ENCODE measurements around the gene CXorf49B.
"Not testable (repeated sequence)": the region's sequence is repeated elsewhere in the genome, so short reads cannot be mapped to it uniquely, and the experiment has no call there.

Gene CXorf49B

DNA sequence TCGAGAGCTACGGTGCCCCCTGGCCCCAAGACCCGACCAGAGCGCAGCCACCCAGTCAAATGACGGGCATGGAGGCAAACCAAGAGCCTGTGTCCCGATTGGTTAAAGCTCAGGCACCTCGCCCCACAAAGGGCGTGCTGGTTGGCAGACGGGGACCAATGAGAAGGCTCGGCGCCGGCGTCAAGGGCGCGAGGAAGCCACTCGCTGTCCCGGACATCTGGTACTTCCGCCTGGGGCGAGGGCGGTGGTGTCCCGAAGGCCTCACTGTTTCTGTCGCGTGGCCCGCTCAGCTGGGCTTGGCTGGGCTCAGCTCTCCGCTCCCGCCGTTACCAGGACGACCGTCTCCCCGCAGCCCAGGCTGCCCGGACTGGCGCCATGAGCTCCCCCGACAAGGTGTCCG lies at the start of gene CXorf49B:
Gene CXorf49B (plus strand): TSS at position 301 of the 400 bp plus-strand sequence. CDS start 75 bp downstream, at position 376.
- DNase-seq (ENCODE audit: low read depth in 2 of 2), result not testable (repeated sequence)

DNA sequence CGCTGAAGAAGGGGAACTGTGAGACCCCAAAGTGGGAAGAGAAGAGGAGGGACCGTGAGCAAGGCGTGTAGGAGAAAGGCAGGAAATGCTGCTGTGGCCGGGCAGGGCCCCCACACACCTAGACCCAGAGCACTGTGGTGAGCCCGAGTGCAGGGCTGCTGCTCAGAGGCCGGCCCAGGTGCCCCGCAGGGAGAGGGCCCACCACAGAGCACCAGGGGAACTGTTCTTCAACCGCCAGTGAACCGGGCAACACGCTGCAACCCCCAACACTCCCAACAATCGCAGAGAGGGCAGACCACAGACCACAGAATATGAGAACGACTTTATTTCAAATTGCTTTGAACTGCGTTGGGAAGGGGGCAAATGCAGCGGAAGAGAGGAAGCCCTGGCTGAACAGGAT lies 49.1 kb upstream of the CXorf49B start:
- not testable (repeated sequence) for DNase-seq (ENCODE audit: low read depth in 2 of 2)

- not testable (repeated sequence) for DNase-seq (ENCODE audit: low read depth in 2 of 2)
Measured at GRCh38 chrX:71715551-71715950, 47.6 kb upstream of the CXorf49B start.

DNA sequence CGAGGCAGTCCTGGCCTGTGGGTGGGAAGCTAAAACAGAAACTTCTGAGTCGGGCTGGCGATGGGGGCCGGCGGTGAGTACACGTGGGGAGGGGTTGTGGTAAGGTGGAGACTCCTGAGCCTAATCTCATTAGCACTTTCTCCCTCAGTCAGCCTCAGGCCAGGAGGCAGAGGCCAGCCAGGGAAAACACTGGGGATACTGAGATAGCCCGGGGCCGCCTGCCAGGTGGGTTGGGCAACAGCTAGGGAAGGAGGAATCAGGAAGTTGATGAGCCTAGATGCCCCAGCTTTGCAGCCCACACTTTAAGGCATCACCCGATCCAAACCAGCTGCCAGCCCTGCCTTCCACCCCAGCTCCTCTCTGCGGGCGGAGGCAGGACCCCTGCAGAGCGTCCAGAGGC lies 46.8 kb upstream of the CXorf49B start:
- not testable (repeated sequence) for DNase-seq (ENCODE audit: low read depth in 2 of 2)

GRCh38 chrX:71718185-71718584 lies 45.0 kb upstream of the CXorf49B start, which contains the start of gene CXorf49:
Gene CXorf49, minus strand, starts transcription at chrX:71718285. Its CDS starts 134 bp downstream, at chrX:71718151.
- not testable (repeated sequence) for DNase-seq (ENCODE audit: low read depth in 2 of 2)

GRCh38 chrX:71719195-71719594 lies 44.0 kb upstream of the CXorf49B start:
- DNase-seq (ENCODE audit: low read depth in 2 of 2), result not testable (repeated sequence)

- DNase-seq (ENCODE audit: low read depth in 2 of 2), result not testable (repeated sequence)
Measured at GRCh38 chrX:71720289-71720886, 42.8 kb upstream of the CXorf49B start.

DNA sequence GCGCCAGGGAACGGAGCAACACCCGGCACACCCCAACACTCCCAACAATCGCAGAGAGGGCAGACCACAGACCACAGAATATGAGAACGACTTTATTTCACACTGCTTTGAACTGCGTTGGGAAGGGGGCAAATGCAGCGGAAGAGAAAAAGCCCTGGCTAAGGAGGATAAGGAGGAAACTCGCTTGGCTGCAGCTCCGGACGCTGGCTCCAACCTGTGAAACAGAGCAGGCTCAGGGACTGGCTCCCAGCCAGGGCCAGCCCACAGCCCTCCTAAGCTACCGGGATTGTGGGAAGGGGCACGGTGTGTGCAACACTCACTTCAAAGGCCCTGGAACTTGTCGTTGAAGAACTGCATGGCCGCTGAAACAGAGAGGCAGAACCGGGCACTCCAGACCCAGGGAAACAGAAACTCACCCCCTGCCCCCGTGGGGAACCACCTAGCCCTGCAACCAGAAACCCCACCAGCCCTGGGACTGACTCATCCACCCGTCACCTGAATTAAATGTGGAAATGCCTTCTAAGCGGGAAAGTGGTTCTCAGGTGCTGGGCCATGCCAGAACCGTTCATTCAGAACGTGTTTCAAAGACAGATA lies 2.4 kb upstream of the CXorf49B start:
- not testable (repeated sequence) for DNase-seq (ENCODE audit: low read depth in 2 of 2)

DNA sequence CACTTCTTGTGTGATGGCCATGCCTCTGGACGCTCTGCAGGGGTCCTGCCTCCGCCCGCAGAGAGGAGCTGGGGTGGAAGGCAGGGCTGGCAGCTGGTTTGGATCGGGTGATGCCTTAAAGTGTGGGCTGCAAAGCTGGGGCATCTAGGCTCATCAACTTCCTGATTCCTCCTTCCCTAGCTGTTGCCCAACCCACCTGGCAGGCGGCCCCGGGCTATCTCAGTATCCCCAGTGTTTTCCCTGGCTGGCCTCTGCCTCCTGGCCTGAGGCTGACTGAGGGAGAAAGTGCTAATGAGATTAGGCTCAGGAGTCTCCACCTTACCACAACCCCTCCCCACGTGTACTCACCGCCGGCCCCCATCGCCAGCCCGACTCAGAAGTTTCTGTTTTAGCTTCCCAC lies 1.7 kb downstream of the CXorf49B start:
- not testable (repeated sequence) for DNase-seq (ENCODE audit: low read depth in 2 of 2)

GRCh38 chrX:71765613-71766012 lies 2.5 kb downstream of the CXorf49B start:
- not testable (repeated sequence) for DNase-seq (ENCODE audit: low read depth in 2 of 2)

DNA sequence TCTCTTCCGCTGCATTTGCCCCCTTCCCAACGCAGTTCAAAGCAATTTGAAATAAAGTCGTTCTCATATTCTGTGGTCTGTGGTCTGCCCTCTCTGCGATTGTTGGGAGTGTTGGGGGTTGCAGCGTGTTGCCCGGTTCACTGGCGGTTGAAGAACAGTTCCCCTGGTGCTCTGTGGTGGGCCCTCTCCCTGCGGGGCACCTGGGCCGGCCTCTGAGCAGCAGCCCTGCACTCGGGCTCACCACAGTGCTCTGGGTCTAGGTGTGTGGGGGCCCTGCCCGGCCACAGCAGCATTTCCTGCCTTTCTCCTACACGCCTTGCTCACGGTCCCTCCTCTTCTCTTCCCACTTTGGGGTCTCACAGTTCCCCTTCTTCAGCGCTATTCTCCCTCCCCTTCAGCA lies 4.0 kb downstream of the CXorf49B start:
- not testable (repeated sequence) for DNase-seq (ENCODE audit: low read depth in 2 of 2)

GRCh38 chrX:71778322-71778721 lies 15.2 kb downstream of the CXorf49B start:
- not testable (repeated sequence) for DNase-seq (ENCODE audit: low read depth in 2 of 2)

GRCh38 chrX:71782225-71782949 lies 19.2 kb downstream of the CXorf49B start:
- DNase-seq (ENCODE audit: low read depth in 2 of 2), result not testable (repeated sequence)

- not testable (repeated sequence) for DNase-seq (ENCODE audit: low read depth in 2 of 2)
Measured at GRCh38 chrX:71782950-71783299, 19.8 kb downstream of the CXorf49B start.

- DNase-seq (ENCODE audit: low read depth in 2 of 2), result not testable (repeated sequence)
Measured at GRCh38 chrX:71783569-71784347, 20.6 kb downstream of the CXorf49B start.

DNA sequence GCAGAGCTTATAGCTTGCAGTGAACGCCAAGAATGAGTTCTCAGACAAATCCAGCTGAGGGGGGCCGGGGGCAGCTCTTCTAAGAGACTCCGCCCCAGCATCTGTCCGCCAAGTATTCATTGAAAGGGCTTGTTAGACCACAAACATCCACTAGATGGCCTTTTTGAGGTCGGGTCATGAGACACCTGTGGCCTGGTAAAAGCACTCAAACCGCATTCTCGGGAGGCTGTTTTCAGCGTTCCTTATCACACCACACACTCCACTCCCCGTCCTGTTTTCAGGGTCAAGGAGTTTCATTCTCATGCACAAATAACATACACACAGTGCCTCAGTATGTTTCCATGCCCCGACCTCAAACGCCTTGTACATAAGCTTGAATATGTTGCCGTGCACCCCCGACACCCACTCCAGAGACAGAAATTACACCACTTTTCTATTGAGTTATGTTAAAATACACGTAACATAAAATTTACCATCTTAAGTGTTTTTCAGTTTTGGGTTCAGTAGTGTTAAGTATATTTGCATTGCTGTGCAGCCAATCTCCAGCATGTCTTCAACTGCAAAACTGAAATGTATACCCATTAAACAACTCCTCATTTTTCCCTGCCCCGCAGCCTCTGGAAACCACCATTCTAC lies 21.3 kb downstream of the CXorf49B start:
- not testable (repeated sequence) for DNase-seq (ENCODE audit: low read depth in 2 of 2)

DNA sequence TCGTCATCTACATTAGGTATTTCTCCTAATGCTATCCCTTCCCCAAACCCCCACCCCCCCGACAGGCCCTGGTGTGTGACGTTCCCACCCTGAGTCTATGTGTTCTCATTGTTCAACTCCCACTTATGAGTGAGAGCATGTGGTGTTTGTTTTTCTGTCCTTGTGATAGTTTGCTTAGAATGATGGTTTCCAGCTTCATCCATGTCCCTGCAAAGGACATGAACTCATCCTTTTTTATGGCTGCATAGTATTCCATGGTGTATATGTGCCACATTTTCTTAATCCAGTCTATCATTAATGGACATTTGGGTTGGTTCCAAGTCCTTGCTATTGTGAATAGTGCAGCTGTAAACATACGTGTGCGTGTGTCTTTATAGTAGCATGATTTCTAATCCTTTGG lies 43.3 kb downstream of the CXorf49B start:
- not testable (repeated sequence) for DNase-seq (ENCODE audit: low read depth in 2 of 2)

DNA sequence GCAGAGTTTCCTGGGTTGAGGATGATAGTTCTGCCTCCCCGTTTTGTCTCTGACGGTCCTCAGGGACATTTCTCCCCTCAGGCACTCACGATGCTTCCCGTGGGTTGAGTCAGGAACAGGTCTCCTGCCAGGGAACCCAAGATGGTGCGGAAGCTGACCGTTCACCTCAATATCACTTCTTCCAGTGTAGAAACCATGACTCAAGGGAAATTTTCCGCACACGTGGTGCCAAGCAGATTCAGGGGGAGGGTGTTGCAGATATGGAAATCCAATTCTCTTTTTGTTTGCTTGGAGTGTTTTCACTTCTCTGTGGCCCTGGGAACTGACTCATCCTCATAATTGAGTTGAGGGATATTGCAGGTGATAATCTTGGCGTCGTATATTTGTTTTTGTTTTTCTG lies 46.7 kb downstream of the CXorf49B start:
- DNase-seq (ENCODE audit: low read depth in 2 of 2), result no peak

GRCh38 chrX:71814123-71814912 lies 51.2 kb downstream of the CXorf49B start:
- DNase-seq (ENCODE audit: low read depth in 2 of 2), result no peak

DNA sequence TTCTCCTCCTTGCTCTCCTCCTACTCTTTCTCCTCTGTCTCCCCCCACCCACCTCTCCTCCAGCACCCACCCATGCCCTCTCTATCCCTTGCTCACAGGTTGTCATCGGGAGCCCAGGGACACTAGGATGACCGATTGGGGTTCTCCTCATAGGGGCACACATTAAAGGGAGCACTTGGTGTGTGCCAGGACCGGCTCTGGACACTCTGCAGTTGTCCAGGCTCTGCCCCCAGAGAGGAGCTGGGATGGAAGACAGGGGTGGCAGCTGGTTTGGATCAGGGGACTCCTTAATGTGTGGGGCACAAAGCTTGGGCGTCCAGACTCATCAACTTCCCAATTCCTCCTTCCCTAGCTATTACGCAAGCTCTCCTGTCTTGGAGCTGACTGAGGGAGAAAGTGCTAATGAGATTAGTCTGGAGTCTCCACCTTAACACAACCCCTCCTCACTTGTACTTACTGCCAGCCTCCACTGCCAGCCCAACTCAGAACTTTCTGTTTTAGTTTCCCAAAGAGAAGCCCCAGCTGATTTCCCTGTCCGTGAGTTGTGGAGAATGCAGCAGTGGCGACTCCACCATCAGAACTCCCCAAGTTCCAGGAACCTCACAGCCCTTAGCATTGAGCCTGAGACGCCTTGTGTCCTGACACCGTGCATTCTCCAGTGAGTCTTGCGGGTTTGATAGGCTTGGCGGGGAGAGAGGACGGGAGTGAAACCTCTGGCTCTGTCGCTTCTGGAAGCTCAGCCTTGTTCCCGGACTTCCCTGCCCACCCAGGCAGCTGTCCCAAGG lies 52.2 kb downstream of the CXorf49B start:
- no peak for DNase-seq (ENCODE audit: low read depth in 2 of 2)

All from stimulated activated CD4-positive, alpha-beta T cell treated with anti-CD3 and anti-CD28 coated beads, Interleukin-12 subunit alpha, Interleukin-12 subunit beta, amount 100 ng/mL, for 24 hours (primary cell).